NCI-H510A (cell line): ENCODE measurements around the gene GUCY1A2.
"Not testable (repeated sequence)": the region's sequence is repeated elsewhere in the genome, so short reads cannot be mapped to it uniquely, and the experiment has no call there.

ENCODE experiments used
- DNase-seq: peaks from one replicate; lab custom pipeline; 2025; lab: John Stamatoyannopoulos, UW

Gene GUCY1A2

GRCh38 chr11:106840146-106840545 is 178.1 kb downstream of the GUCY1A2 start:
- DNase-seq = no peak

- no peak for DNase-seq
Observed at GRCh38 chr11:106834567-106834966, 183.7 kb downstream of the GUCY1A2 start.

DNA sequence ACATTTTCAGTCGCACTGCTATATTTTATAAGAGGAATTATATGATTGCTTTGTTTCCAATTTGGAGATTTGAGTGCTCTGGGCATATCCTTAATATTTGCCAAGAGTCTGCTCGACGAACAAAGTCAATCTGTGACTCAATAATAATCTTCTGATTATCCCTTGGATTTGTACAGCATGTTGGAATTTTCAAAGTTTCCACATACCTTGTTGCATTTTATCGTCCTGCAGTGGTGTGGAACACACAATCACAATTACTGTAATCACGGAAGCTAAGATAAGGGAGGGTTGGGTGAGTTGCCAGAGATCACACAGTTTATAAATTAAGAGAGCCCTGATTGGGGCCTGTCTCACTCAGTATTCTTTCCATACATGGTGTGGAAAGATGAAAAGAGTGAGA is 189.3 kb downstream of the GUCY1A2 start:
- DNase-seq = no peak

- DNase-seq = no peak
Observed at GRCh38 chr11:106828576-106828975, 189.7 kb downstream of the GUCY1A2 start.

DNA sequence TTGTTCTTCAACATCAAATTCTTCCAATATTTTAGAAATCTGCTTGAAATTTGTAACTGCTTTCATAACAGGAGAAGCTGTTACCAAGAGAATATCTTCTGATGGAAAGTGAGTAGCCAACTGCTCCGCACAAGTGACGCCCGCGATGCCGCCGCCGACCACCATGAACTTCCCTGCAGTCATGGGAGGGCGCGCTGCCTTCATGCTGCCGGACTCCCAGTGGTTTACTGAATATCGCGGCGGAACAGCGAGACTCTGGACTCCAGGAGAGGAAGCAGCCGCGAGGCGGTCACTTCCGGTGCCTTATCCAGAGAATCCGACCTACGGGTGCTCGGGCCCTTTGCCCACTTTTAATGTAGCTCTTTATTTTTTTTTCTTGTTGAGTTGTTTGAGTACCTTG is 190.6 kb downstream of the GUCY1A2 start:
- no peak for DNase-seq

GRCh38 chr11:106826558-106826957 is 191.7 kb downstream of the GUCY1A2 start:
- not testable (repeated sequence) for DNase-seq

DNA sequence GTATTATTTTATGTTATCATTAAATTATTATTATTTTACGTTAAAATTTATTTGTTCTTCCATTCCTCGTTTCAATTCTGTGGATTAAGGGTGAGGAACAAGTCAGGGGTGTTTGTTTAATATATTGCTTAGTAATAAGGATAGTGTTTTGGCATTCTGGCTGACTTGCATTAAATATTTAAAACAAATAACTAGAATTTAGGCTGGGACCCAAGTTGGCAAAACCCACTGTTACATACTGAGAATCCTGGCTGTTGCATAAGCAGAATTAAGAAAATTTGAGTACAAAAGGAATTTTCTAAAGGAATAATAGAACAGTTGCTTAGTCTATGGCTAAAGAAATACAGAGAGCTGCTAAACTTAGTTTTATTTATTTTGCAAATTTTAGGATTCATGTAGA is 196.4 kb downstream of the GUCY1A2 start:
- DNase-seq = no peak

DNA sequence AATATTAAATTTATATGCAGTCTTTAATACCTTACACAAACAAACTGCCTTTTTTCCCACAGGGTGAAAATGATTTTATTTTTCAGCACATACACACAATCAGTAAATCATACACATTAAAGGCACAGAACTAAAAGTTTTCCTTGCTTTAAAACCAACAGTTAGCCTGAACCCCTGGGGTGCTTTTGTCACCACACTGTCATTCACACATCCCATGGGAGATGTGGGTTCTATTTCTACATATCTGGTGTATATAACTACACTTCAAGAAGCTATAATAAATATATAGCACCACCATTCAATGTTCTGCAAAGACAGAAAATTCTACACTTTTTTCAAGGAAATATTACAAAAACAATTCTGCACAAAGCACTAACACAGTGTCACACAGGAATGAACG is 197.0 kb downstream of the GUCY1A2 start:
- DNase-seq = no peak

DNA sequence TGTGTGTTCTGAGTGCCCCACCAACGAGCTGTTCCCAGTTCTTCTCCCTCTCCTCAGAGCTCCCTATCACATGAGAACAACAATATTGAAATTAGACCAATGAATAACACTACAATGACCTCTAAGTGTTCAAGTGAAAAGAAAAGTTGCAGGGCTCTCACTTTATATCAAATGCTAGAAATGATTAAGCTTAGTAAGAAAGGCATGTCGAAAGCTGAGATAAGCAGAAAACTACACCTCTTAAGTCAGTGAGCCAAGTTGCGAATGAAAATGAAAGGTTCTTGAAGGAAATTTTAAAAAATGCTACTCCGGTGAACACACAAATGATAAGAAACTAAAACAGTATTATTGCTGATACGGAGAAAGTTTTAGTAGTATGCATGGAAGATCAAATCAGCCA is 199.8 kb downstream of the GUCY1A2 start:
- no peak for DNase-seq

DNA sequence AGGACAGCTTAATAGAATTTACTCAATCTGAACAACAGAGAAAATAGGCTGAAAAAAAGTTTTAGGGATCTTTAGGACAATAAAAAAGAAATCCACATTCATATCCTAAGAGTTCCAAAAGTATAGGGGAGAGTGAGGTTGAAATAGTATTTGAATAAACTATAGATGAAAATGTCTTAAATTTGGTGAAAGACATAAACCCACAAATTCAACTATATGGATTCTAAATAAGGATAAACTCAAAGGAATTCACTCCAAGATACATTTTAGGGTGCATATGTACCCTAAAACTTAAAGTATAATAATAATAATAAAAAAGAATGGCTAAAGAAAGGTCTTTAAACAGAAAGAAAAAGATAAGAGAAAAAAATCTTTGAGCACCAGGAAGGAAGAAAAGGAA is 203.1 kb downstream of the GUCY1A2 start:
- DNase-seq = no peak

DNA sequence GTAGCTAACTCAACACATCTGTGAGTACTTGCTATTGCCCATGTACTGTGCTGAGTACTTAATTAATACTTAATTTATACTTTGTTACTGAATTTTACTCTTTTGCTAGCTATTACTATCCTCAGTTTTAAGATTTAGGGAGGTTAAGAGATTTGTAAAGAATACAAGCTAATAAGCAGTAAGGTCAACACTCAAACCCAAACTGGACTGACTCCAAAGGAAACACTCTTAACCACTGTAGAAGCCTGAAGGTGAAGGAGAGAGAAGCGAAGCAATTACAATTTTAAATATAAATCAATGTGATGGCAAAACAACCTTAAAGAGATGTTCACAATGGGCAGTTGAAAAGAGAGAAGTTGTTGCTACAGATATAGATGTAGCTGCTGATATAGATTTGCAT is 204.5 kb downstream of the GUCY1A2 start:
- DNase-seq = no peak

GRCh38 chr11:106794058-106794457 is 224.2 kb downstream of the GUCY1A2 start:
- DNase-seq = no peak

GRCh38 chr11:106789406-106789805 is 228.9 kb downstream of the GUCY1A2 start:
- DNase-seq = no peak

DNA sequence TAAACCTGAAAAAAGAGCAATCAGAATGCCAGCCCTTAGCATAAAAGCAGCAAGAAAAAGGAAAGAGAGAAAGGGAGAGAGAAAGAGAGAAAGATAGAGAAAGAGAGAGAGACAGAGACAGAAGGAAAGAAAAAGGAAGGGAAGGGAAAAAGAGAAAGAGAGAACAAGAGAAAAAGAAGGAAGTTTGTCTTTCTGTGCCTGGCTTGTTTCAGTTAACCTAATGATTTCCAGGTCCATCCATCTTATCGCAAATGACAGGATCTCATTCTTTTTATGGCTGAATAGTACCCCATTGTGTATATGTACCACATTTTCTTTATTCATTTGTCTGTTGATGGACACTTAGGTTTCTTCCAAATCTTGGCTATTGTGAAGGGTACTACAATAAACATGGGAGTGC is 230.8 kb downstream of the GUCY1A2 start:
- no peak for DNase-seq

- DNase-seq = no peak
Observed at GRCh38 chr11:106785913-106786650, 232.2 kb downstream of the GUCY1A2 start.

- DNase-seq = not testable (repeated sequence)
Observed at GRCh38 chr11:106777302-106777701, 241.0 kb downstream of the GUCY1A2 start.

DNA sequence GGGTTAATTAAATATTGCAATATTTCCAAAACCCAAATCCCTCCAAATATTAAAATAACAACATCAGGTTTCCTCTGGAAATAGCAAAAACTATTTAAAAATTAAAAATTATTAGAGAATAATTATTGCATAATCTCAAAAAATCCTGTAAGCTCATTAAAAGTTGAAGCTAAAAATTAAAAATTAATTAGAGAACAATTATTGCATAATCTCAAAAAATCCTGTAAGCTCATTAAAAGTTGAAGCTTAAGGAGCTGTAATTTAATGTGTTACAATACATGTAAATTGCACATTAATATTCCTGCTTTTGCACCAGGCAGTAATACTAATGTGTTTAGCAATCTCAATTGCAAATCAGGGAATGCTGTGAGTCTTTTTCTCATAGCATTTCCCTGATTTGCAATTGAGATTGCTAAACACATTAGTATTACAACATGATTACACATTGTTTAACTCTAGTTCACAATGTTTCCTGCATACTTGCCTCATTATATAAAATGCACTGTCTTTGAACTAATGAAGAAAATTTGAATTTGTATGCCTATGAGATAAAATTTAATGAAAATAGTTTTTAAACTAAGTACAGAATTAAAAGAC is 247.7 kb downstream of the GUCY1A2 start:
- DNase-seq = no peak

GRCh38 chr11:106765469-106766258 is 252.6 kb downstream of the GUCY1A2 start:
- DNase-seq = no peak

- DNase-seq = no peak
Observed at GRCh38 chr11:106763501-106763900, 254.8 kb downstream of the GUCY1A2 start.

GRCh38 chr11:106761745-106762144 is 256.5 kb downstream of the GUCY1A2 start:
- DNase-seq = no peak

- DNase-seq = no peak
Observed at GRCh38 chr11:106761240-106761639, 257.0 kb downstream of the GUCY1A2 start.

- no peak for DNase-seq
Observed at GRCh38 chr11:106748059-106748458, 270.2 kb downstream of the GUCY1A2 start.

DNA sequence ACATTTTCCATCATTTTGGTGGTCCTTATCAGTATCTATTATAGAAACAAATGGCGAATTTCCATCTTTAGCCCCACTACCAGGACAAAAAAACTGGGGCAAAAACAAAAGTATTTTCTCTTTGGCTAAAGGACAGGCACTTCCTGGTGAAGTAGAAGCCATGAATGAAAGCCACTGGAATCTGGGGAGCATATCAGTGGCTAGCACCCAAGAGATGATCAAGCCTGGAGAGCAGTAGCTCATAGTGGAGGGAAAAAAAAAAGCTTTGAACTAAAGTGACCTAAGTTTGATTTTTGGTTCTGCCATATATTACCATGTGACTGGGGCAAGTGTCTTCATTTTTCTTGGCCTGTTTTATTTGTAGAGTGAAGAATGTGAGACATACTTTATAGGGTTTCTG is 272.3 kb downstream of the GUCY1A2 start:
- DNase-seq = no peak
